D341Med (cell line): Measurements from ENCODE around the gene HACD1.

ENCODE experiments used
- DNase-seq: peaks from one replicate; pipeline ENCODE4 v3.0.0; 2012; ENCODE audit warnings: low spot score

Gene HACD1

GRCh38 chr10:17578603-17579002, 38.6 kb downstream of the HACD1 start:
- no peak for DNase-seq

- DNase-seq = no peak
Measured at GRCh38 chr10:17576768-17577167, 40.4 kb downstream of the HACD1 start.

- no peak for DNase-seq
Measured at GRCh38 chr10:17564911-17565310, 52.3 kb downstream of the HACD1 start.

DNA sequence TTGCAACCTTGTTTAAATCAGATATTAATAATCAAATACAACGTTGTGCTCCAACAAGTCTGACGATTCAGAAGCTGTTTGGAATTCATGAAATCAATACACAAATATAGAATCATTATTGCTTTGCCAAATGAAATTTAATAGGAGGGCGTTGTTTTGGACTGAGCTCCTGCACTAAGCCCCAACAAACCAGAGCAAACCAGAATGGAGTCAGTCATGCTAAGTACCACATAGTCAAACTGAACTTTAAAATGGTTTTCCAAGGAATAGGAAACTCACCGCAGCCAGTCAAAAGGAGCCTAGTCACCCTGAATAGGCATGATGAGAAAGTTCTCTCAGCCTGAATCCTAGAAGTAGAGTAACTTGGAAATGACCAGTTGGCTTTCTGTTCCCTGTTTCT, 53.7 kb downstream of the HACD1 start:
- DNase-seq = no peak

DNA sequence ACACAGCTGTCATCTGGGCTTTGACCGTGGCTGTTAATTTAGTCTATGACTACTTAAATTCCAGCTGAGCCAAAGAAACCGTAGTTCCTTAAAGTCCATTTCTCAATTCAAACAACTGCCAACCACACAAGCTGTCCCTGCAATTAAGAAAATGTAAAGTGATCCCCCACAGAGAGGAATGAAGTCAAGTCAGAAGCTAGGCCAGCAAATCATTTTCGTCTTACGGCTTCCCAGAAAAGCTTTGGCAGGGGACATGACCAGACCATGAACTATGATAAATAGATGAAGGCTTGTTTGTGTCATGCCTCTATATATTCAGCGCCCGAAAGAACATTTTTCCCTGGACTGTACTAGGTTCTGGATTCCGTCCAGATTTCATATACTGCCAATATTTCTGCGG, 54.6 kb downstream of the HACD1 start:
- DNase-seq = no peak

- DNase-seq = no peak
Measured at GRCh38 chr10:17561111-17561510, 56.1 kb downstream of the HACD1 start.

DNA sequence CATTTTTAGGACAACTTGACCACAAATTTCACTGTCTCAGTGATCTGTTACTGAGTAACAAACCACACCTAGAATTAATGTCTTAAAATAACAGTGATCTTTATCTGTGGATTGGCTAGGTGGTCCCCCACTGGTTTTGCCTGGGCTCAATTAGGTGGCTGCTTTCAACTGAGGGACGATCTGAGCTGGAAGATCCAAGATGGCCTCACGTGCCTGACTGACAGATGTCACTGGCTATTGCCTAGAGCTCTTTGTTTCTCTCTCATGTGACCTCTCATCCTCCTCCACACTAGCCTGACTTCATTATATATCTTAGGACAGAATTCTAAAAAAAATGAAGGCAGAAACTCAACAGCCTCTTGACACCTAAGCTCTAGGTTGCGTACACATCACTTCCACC, 59.7 kb downstream of the HACD1 start:
- DNase-seq = no peak

GRCh38 chr10:17548770-17549169, 68.4 kb downstream of the HACD1 start:
- DNase-seq = no peak

DNA sequence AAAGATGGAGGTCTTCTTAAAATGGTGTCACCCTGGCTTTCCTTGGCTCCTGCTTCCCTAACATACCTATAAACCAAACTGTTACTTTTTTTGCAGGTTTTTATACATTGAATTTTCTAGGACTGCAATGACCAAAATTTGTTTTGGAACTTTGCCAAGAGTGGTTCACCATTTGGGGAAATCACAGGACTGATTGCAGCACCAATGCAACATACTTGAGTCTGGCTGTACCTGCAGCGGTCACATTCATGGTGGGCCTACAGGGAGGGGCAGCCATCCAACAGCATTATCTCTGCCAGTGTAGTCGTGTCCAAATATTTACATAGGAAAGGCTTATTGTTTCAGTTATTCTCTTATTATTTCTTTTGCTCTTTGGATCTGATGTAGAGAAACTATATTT, 69.0 kb downstream of the HACD1 start:
- no peak for DNase-seq

- no peak for DNase-seq
Measured at GRCh38 chr10:17547060-17547459, 70.1 kb downstream of the HACD1 start.

- DNase-seq = no peak
Measured at GRCh38 chr10:17544465-17544864, 72.7 kb downstream of the HACD1 start.
